Measurements from ENCODE around the gene GPR37.

The GPR37 gene

DNA sequence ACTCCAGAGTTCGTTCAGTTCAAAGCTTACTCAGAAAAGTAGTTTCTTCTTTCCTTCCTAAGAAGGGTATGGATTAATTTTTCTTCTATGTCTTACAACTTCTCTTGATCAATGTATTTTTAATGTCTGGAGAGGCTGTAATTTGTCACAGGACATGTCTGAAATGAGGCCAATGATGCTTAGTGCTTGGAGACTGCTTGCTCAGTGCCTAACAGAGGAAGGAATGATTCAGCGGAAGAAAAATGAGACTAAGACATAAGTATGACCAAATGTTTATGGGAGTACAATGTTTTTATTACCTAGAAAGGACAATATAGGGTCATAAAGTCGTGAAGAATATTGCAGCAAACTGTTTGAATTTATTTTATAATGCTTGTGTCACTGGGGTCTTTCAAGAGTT lies 43.3 kb downstream of the GPR37 start:
- TF ChIP-seq, protein P1, sequence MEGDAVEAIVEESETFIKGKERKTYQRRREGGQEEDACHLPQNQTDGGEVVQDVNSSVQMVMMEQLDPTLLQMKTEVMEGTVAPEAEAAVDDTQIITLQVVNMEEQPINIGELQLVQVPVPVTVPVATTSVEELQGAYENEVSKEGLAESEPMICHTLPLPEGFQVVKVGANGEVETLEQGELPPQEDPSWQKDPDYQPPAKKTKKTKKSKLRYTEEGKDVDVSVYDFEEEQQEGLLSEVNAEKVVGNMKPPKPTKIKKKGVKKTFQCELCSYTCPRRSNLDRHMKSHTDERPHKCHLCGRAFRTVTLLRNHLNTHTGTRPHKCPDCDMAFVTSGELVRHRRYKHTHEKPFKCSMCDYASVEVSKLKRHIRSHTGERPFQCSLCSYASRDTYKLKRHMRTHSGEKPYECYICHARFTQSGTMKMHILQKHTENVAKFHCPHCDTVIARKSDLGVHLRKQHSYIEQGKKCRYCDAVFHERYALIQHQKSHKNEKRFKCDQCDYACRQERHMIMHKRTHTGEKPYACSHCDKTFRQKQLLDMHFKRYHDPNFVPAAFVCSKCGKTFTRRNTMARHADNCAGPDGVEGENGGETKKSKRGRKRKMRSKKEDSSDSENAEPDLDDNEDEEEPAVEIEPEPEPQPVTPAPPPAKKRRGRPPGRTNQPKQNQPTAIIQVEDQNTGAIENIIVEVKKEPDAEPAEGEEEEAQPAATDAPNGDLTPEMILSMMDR (IDR thresholded peaks at IDR 0.05; ENCODE audit: low read depth, low read length, missing control alignments) = no peak

DNA sequence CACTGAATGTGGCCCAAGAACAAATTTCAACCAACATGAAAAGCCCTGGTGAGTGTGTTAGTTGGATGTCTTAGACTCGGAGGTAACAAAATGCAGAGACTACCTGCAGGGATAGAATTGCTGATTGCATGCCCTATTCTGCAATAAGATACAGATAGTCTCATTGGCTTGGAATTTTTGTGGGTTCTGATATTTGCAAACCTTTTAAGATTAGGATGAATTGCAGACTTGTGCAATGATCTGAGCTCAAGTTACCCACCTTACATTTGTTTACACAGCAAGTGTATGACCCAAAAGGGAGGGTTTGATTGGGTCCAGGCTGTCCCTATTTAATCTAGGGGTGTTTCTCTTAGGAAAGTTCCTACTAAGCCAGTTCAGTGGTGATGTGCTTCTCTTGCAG lies 45.4 kb downstream of the GPR37 start:
- TF ChIP-seq, protein P1 (IDR thresholded peaks at IDR 0.05; ENCODE audit: low read depth, low read length, missing control alignments) = no peak

More for the DNA sequence above, 43.3 kb downstream of the GPR37 start:
- DNase-seq (ENCODE audit: low read depth) = no peak
- no peak overlapping the region for H3K4me3 ChIP-seq (ENCODE audit: low read depth, low read length)

DNA sequence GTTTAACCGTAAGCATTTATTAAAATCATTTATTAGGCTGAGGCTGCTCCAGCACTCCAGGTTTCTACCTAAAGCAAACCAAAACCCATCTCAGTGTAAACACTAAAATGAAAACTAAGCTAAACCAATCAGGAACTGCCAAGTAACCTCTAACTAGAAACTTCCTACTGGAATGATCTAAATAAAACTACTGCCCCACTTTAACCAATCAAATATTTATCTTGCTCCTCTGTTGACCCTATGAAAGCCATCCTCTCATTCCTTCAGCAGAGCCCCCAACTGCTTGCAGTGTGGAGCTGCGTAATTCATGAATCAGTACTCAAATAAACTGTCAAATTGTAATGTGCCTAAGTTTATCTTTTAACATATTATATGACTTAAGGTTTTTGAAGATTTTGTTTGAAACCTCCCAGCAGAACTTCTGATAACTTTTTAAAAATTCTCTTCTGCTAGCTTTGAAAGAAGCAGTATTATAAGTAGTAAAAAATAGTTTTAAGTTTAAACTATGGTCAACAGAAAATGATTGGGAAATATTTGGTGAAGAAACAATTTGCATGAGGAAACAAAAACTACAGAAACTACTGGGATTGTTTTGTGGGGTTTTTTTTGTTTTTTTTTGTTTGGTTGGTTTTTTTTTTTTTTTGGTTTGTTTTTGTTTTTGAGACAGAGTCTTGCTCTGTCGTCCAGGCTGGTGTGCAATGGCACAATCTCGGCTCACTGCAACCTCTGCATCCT lies 47.4 kb downstream of the GPR37 start:
- no peak overlapping the region for H3K4me3 ChIP-seq (ENCODE audit: low read depth, low read length)
- no peak for DNase-seq (ENCODE audit: low read depth)
- TF ChIP-seq, protein P1 (IDR thresholded peaks at IDR 0.05; ENCODE audit: low read depth, low read length, missing control alignments) = no peak

More for the DNA sequence above, 45.4 kb downstream of the GPR37 start:
- DNase-seq (ENCODE audit: low read depth) = no peak
- no peak overlapping the region for H3K4me3 ChIP-seq (ENCODE audit: low read depth, low read length)

DNA sequence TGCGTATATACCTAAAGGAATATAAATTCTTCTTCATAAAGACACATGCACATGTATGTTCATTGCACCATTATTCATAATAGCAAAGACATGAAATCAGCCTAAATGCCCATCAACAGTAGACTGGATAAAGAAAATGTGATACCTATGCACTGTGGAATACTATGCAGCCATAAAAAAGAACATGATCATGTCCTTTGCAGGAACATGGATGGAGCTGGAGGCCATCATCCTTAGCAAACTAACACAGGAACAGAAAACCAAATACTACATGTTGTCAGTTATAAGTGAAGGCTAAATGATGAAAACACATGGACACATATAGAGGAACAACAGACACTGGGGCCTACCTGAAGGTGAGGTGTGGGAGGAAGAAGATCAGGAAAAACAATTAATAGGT lies 48.7 kb downstream of the GPR37 start:
- H3K4me3 ChIP-seq (ENCODE audit: low read depth, low read length) = no peak overlapping the region
- TF ChIP-seq, protein P1 (IDR thresholded peaks at IDR 0.05; ENCODE audit: low read depth, low read length, missing control alignments) = no peak
- no peak for DNase-seq (ENCODE audit: low read depth)

DNA sequence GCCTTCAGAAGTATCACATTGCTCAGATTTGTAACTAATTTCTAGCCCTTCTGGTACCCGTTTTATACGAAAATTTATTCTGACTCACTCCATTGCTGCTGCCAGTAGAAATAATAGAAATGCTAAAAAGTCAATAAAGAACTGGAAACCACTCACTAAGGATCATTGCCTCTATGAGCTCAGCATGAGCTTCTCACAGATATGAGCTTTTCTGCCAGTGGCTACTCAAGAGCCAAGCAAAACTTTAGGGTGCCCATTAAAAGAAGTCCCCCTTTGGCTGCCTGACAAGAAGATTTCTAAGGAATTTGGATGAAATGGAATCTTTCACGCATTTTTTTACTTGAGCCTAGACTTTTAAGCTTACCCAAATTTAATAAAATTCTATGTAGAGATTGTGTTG lies 52.5 kb downstream of the GPR37 start:
- TF ChIP-seq, protein P1 (IDR thresholded peaks at IDR 0.05; ENCODE audit: low read depth, low read length, missing control alignments) = no peak
- no peak overlapping the region for H3K4me3 ChIP-seq (ENCODE audit: low read depth, low read length)
- DNase-seq (ENCODE audit: low read depth) = no peak

DNA sequence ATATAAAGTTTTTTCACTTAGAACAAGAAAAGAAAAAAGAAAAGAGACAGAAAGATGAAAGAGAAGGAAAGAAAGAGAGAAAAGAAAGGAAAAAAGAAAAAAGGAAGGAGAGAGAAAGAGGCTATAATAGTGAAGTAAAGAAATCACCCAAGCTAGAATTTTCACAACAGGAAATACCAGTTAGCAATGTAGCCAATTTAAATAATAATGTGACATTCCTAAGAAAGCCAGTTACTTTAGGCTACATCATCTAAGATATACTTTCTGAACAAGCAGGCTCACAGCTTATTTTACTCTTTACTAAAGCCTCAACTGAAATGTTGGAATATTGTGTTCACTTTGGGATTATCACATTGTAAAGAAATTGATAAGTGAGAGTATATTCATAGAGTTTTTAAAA lies 53.6 kb downstream of the GPR37 start:
- no peak overlapping the region for H3K4me3 ChIP-seq (ENCODE audit: low read depth, low read length)
- TF ChIP-seq, protein P1 (IDR thresholded peaks at IDR 0.05; ENCODE audit: low read depth, low read length, missing control alignments) = no peak
- DNase-seq (ENCODE audit: low read depth) = no peak

DNA sequence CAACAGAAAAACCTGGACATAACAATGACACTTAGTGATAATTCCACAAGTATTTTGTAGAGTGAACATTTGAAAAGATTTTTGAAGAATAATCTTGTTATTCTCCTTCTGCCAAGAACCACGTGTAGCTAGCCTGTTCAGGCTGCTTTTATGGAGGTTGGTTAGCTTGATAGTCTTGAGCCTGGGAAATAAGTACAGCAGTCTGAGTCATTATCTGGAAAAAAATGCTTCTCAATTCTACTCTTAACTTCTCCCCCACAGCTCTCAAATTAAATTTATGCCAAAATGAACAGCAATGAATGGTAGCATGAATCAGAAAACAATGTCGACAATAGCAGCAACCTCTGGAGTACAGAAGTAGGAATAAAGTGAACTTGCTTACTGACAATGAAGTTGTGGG lies 63.2 kb downstream of the GPR37 start:
- no peak for DNase-seq (ENCODE audit: low read depth)
- no peak overlapping the region for H3K4me3 ChIP-seq (ENCODE audit: low read depth, low read length)
- TF ChIP-seq, protein P1 (IDR thresholded peaks at IDR 0.05; ENCODE audit: low read depth, low read length, missing control alignments) = no peak

Data from GM12864 (cell line).